Panc1 (cell line): ENCODE results near the gene WNT5A. TPM values are rescaled to one million over a fixed set of nuclear protein-coding genes. Genes with fewer than 3 reads are reported as not detected.

Source experiments
- ATAC-seq: fragments of 200-7000 bp; cut with Tn5 transposase; 2 replicates; pipeline ENCODE4 v1.9.1; 2020; ENCODE audit warnings: mild to moderate bottlenecking, moderate library complexity
- BruUV-seq: library from RNA; stranded (reverse); fragments of 400-500 nt; replicated peaks from 2 replicates; lab custom pipeline; 2021; lab: Mats Ljungman, UMichigan
- CTCF ChIA-PET: fragments of 300-600 bp; sonication (Branson Sonifier 250); formaldehyde crosslinking; loops from one replicate; lab custom pipeline; 2022; ENCODE audit warnings: antibody characterized with exemption; lab: Charles Lee
- POLR2A ChIA-PET: fragments of 300-600 bp; sonication (Branson Sonifier 250); formaldehyde crosslinking; loops from one replicate; lab custom pipeline; 2022; ENCODE audit warnings: antibody characterized with exemption; lab: Charles Lee
- DNase-seq: peaks from one replicate; pipeline ENCODE4 v3.0.0-alpha.2; 2010; ENCODE audit warnings: low read depth, low spot score
- H3K27ac ChIP-seq: 2 replicates; pipeline ENCODE4 v1.5.1; 2011; ENCODE audit warnings: mild to moderate bottlenecking, low read length, inconsistent platforms
- H3K27me3 ChIP-seq: fragments of 200-500 bp; sonication (Bioruptor generic); 2 replicates; pipeline ENCODE4 v1.6.0; 2014; ENCODE audit warnings: low read length, inconsistent platforms; ENCODE audit not compliant: control insufficient read depth, insufficient read depth
- H3K36me3 ChIP-seq: fragments of 200-500 bp; sonication (Bioruptor generic); 2 replicates; pipeline ENCODE4 v1.5.1; 2014; ENCODE audit warnings: inconsistent platforms, mild to moderate bottlenecking, low read length, moderate library complexity; ENCODE audit not compliant: control insufficient read depth, insufficient read depth
- H3K4me1 ChIP-seq: 2 replicates; pipeline ENCODE4 v1.5.1; 2011; ENCODE audit warnings: inconsistent platforms, mild to moderate bottlenecking, low read length, moderate library complexity; ENCODE audit not compliant: control insufficient read depth, insufficient read depth
- H3K4me3 ChIP-seq, 2 experiments: 2 replicates each; pipeline ENCODE4 v1.5.1; 2011 to 2012; ENCODE audit warnings: low read depth in 2 of 2, low read length in 2 of 2, mild to moderate bottlenecking in 2 of 2, inconsistent platforms in 1 of 2, moderate library complexity in 1 of 2
- H3K9me3 ChIP-seq: fragments of 200-500 bp; sonication (Bioruptor generic); 2 replicates; pipeline ENCODE4 v1.5.1; 2014; ENCODE audit warnings: low read depth, mild to moderate bottlenecking, inconsistent platforms, low read length, moderate library complexity; ENCODE audit not compliant: control insufficient read depth, insufficient read depth
- CTCF ChIP-seq: fragments of 450-650 bp; IDR thresholded peaks from 2 replicates; pipeline ENCODE4 v1.5.1; 2017; ENCODE audit warnings: mild to moderate bottlenecking
- POLR2AphosphoS5 ChIP-seq: IDR thresholded peaks from 2 replicates; pipeline ENCODE4 v1.6.1; 2012; ENCODE audit warnings: mild to moderate bottlenecking, low read depth, low read length, moderate library complexity
- REST ChIP-seq, 2 experiments: IDR thresholded peaks; 2 replicates each; pipeline ENCODE4 v1.6.1; 2011 to 2012; ENCODE audit warnings: low read depth in 2 of 2, control low read depth in 1 of 2, low read length in 1 of 2, mild to moderate bottlenecking in 1 of 2, moderate library complexity in 1 of 2; ENCODE audit not compliant: insufficient read depth in 1 of 2
- SIN3A ChIP-seq: IDR thresholded peaks from 2 replicates; pipeline ENCODE4 v1.6.1; 2012; ENCODE audit warnings: low read depth, mild to moderate bottlenecking, low read length, moderate library complexity, borderline replicate concordance; ENCODE audit not compliant: insufficient read depth
- TCF7L2 ChIP-seq: IDR thresholded peaks from 2 replicates; pipeline ENCODE4 v1.6.1; 2011; ENCODE audit warnings: mild to moderate bottlenecking, low read depth, low read length, inconsistent platforms
- in situ Hi-C: cut with HindIII; loops from 2 replicates; pipeline ENCODE4 v1.10.0; 2016; ENCODE audit warnings: low sequenced_read_pairs, low pct_unique_long_range_greater_than_20kb
- intact Hi-C: fragments of 100-400 bp; cut with micrococcal nuclease; formaldehyde crosslinking; loops from one replicate; pipeline ENCODE4 v1.10.0; 2022; ENCODE audit not compliant: unreplicated experiment
- total RNA-seq: library from RNA; stranded (reverse); gene quantifications from one replicate; pipeline ENCODE4 v1.2.1, GENCODE V29; 2021; ENCODE audit not compliant: unreplicated experiment

Gene WNT5A
- total RNA-seq, 1 experiment from 2014 or later, result 0.54 TPM

- peaks cover 4% of the 10 kb centered on the region; the same call in 1 of the 2 replicates for H3K27me3 ChIP-seq
- CTCF ChIA-PET, result no interaction called here
- intact Hi-C loops, result no loop called here
- no peaks in the 10 kb centered on the region for H3K4me1 ChIP-seq
- ATAC-seq (no peak), DNase-seq (no peak)
- TF ChIP-seq TCF7L2, result no peak
- TF ChIP-seq CTCF, result no peak
- TF ChIP-seq SIN3A, result no peak
- no peak for TF ChIP-seq REST (IDR thresholded peaks at IDR 0.05; ENCODE audit: insufficient read depth in 1 of 2, low read depth in 2 of 2, low read length in 1 of 2)
- no peak for TF ChIP-seq POLR2AphosphoS5
- H3K4me3 ChIP-seq, result no peak overlapping the region
- H3K9me3 ChIP-seq, result no peaks in the 10 kb centered on the region
- no peak overlapping the region for H3K27ac ChIP-seq
- H3K36me3 ChIP-seq, result no peaks in the 10 kb centered on the region
- in situ Hi-C loops, result no loop called here
- POLR2A ChIA-PET, result no interaction called here
- BruUV-seq, result no TSS peak
These were observed 13.3 kb downstream of the WNT5A start for GRCh38 chr3:55473788-55474187.

- no peak overlapping the region for H3K4me3 ChIP-seq
- DNase-seq (no peak), ATAC-seq (no peak)
- ChIA-PET POLR2A (no interaction called here), CTCF (no interaction called here)
- in situ Hi-C loops, result no loop called here
- no TSS peak for BruUV-seq
- intact Hi-C loops, result no loop called here
- no peak for TF ChIP-seq REST (IDR thresholded peaks at IDR 0.05; ENCODE audit: insufficient read depth in 1 of 2, low read depth in 2 of 2, low read length in 1 of 2)
- TF ChIP-seq TCF7L2, result no peak
- no peak for TF ChIP-seq POLR2AphosphoS5
- TF ChIP-seq CTCF, result no peak
- no peak for TF ChIP-seq SIN3A
- H3K9me3 ChIP-seq, result no peaks in the 10 kb centered on the region
- no peaks in the 10 kb centered on the region for H3K4me1 ChIP-seq
- H3K36me3 ChIP-seq, result no peaks in the 10 kb centered on the region
- H3K27ac ChIP-seq, result no peak overlapping the region
- no peaks in the 10 kb centered on the region for H3K27me3 ChIP-seq
These were observed 15.4 kb downstream of the WNT5A start for GRCh38 chr3:55471522-55472280.
